Transverse colon (tissue), 4 donors: ENCODE data around the gene DNMT3L. TPM values are rescaled to one million over a fixed set of nuclear protein-coding genes. Genes with fewer than 3 reads are reported as not detected.
"Not testable (repeated sequence)": the region's sequence is repeated elsewhere in the genome, so short reads cannot be mapped to it uniquely, and the experiment has no call there.

ENCODE experiments used
- DNase-seq: peaks from one replicate; pipeline ENCODE4 v3.0.0-alpha.2; 2019
- H3K27ac ChIP-seq, 4 donors: fragments of 200-600 bp; sonication (generic); 2 replicates each; pipeline ENCODE4 v1.5.1; 2016 to 2018; ENCODE audit warnings: inconsistent platforms in 4 of 4
- H3K27me3 ChIP-seq: fragments of 200-600 bp; sonication (generic); 2 replicates; pipeline ENCODE4 v1.5.1; 2017; ENCODE audit warnings: inconsistent platforms
- H3K36me3 ChIP-seq, 4 donors: fragments of 200-600 bp; sonication (generic); 2 replicates each; pipeline ENCODE4 v1.5.1; 2017 to 2019; ENCODE audit warnings: inconsistent platforms in 4 of 4
- H3K4me1 ChIP-seq, 4 donors: fragments of 200-600 bp; sonication (generic); 2 replicates each; pipeline ENCODE4 v1.5.1; 2017 to 2020; ENCODE audit warnings: inconsistent platforms in 4 of 4
- H3K4me3 ChIP-seq, 4 donors: fragments of 200-600 bp; sonication (generic); 1 replicate in 1 of 4; 2 replicates in 3 of 4; pipeline versions ENCODE4 v1.5.1 to v1.6.1; 2017 to 2019; ENCODE audit warnings: inconsistent platforms in 4 of 4
- H3K9me3 ChIP-seq, 2 donors: fragments of 200-600 bp; sonication (generic); 2 replicates each; pipeline ENCODE4 v1.5.1; 2017 to 2019; ENCODE audit warnings: inconsistent platforms in 2 of 2
- WGBS, 2 donors: methylation state at CpG; one replicate each; pipeline ENCODE4 v1.1.5; 2018; ENCODE audit warnings: low coverage in 1 of 2; 5-methylcytosine and 5-hydroxymethylcytosine counted together
- in situ Hi-C, 4 donors: fragments of 200-750 bp; cut with MboI; loops; one replicate each; pipeline versions ENCODE4 v1.15.0 to v1.15.1; 2017; ENCODE audit warnings: low sequenced_read_pairs in 3 of 4, low pct_ligation_motif_present in 1 of 4, low pct_unique_long_range_greater_than_20kb in 1 of 4
- intact Hi-C: fragments of 100-400 bp; cut with DNase I; formaldehyde crosslinking; loops from one replicate; pipeline ENCODE4 v1.15.1; 2023; ENCODE audit warnings: low total_unique reads
- total RNA-seq, 4 donors: library from RNA; depleted of rRNA; stranded (reverse); fragments of >200 nt; gene quantifications; one replicate each; pipeline ENCODE4 v1.1.0, GENCODE V29; 2016

Gene DNMT3L
- total RNA-seq, 4 donors from 2014 or later: not detected

DNA sequence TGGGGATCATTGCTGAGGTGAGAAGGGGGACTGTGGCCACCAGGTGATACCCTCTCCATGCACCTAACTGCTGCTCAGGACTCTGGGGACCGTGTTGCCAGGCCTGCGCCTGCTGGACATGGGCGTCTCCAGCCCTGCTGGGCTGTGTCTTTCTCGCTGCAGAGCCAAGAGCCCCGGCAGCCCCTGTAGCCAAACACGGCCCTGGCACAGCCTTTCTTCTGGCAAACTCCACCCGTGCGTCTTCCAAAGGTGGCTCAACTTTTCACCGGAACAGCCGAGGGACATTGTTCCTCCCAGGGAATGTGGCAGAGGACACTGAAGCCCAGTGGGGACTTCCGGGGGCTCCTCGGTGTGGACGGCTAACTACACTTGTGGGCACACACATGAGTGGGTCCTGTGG lies 33.6 kb downstream of the DNMT3L start:
- H3K9me3 ChIP-seq, intact Hi-C loops, DNase-seq, H3K4me1 ChIP-seq, in situ Hi-C loops, H3K36me3 ChIP-seq, H3K4me3 ChIP-seq, H3K27ac ChIP-seq, H3K27me3 ChIP-seq: not testable (repeated sequence)
- WGBS, 2 donors: no CpG with 5 or more reads among the region's 13 CpGs

DNA sequence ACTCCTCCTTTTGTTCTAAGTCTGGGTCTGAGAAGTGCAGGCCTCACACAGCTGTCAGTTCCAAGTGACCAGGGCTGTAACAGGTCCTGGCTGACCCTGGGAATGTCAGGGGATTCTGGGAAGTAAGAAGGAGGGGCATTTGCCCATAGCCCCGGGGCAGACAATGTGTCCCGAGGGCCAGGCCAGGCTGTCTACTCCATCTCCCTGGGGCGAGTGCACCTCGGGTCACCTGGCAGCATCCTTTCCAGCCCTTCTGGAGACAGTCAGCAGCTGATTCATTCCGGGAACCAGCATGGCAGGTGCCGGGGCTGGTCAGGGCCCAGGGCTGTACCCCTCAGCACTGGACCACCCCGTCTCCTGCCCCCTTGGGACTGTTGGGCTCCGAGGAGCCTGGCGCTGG lies 34.1 kb downstream of the DNMT3L start:
- H3K4me1 ChIP-seq, H3K36me3 ChIP-seq, H3K9me3 ChIP-seq, in situ Hi-C loops, H3K27me3 ChIP-seq, DNase-seq, H3K4me3 ChIP-seq, intact Hi-C loops, H3K27ac ChIP-seq: not testable (repeated sequence)
- WGBS, 2 donors: no CpG with 5 or more reads among the region's 9 CpGs

DNA sequence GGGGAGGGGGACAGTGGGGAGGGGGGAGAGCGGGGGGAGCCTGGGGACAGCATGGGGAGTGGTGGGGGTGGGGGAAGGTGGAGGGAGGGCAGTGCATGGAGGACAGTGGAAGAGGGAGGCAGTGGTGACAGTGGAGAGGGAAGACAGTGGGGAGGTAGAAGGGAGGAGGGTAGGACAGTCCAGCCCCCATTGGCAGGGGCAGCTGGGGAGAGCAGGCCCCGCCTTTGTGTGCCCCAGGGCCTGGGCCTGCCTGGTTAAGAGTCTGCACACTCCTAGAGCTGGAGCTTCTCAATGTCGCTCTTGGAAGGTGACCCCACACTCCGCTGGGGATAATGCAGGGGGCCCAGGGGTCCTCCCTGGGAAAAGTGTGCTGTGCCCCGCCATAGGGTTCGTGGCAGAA lies 36.1 kb downstream of the DNMT3L start:
- H3K27ac ChIP-seq, in situ Hi-C loops, H3K4me1 ChIP-seq, H3K4me3 ChIP-seq, H3K36me3 ChIP-seq, H3K27me3 ChIP-seq, H3K9me3 ChIP-seq, intact Hi-C loops, DNase-seq: not testable (repeated sequence)
- WGBS, 2 donors: no CpG with 5 or more reads among the region's 6 CpGs

- intact Hi-C loops, H3K4me3 ChIP-seq, H3K36me3 ChIP-seq, DNase-seq, H3K27me3 ChIP-seq, H3K9me3 ChIP-seq, H3K27ac ChIP-seq, H3K4me1 ChIP-seq, in situ Hi-C loops: not testable (repeated sequence)
- WGBS, 2 donors: no CpG with 5 or more reads among the region's 5 CpGs
Observed at GRCh38 chr21:44223334-44223733, 38.4 kb downstream of the DNMT3L start.

DNA sequence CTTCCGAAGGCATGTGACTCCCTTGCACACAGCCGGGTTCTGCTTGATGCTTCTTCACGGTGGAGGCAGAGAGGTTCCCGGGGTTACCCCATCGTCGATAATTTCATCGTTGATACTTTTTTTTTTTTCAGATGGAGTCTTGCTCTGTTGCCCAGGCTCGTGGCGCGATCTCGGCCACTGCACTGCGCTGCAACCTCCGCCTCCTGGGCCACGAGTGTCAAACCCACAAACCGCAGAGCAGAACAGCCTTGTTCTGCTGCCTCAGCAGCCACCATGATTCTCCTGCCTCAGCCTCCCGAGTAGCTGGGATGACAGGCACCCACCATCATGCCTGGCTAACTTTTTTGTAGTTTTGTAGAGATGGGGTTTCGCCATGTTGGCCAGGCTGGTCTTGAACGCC lies 41.0 kb downstream of the DNMT3L start:
- H3K36me3 ChIP-seq, H3K9me3 ChIP-seq, intact Hi-C loops, DNase-seq, H3K27ac ChIP-seq, H3K4me3 ChIP-seq, in situ Hi-C loops, H3K4me1 ChIP-seq, H3K27me3 ChIP-seq: not testable (repeated sequence)
- no CpG with 5 or more reads among the region's 18 CpGs for WGBS, 2 donors

DNA sequence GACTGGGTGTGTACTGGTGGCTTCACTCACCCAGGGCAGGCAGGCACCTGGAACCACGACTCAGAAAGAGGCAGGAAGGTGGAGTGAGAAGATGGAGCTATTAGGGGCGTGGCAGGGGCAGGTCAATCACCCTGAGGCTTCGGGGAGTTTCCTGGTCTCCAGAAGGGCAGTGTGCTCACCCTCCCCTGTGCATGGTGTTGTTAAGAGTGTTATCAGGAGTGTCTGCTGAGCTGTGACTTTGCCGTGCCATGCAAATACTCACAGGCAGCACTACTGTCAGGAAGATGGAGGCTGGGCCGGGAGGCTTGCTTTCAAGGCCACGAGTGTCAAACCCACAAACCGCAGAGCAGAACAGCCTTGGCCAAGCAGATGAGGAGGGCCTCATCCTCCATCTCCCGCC lies 43.2 kb downstream of the DNMT3L start:
- WGBS, 2 donors: no CpG with 5 or more reads among the region's 8 CpGs

DNA sequence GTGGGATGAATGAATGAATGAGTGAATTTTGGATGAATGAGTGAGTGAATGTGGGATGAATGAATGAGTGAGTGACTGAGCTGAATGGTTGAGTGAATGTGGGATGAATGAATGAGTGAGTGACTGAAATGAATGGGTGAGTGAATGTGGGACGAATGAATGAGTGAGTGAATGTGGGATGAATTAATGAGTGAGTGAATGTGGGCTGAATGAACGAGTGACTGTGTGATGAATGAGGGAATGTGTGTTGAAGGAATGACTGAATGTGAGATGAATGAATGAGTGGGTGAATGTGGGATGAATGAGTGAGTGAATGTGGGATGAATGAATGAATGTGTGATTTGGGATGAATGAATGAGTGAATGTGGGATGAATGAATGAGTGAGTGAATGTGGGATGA lies 49.7 kb downstream of the DNMT3L start:
- H3K4me3 ChIP-seq, intact Hi-C loops, H3K27ac ChIP-seq, DNase-seq, in situ Hi-C loops, H3K36me3 ChIP-seq, H3K4me1 ChIP-seq, H3K9me3 ChIP-seq, H3K27me3 ChIP-seq: not testable (repeated sequence)
- 100% methylated on average over 1 of the region's 2 CpGs; no CpG with 5 or more reads in 1 of the 2 donors for WGBS, 2 donors

More for the DNA sequence above, 43.2 kb downstream of the DNMT3L start:
- H3K27ac ChIP-seq, H3K9me3 ChIP-seq, H3K4me1 ChIP-seq, in situ Hi-C loops, intact Hi-C loops, H3K27me3 ChIP-seq, H3K4me3 ChIP-seq, H3K36me3 ChIP-seq, DNase-seq: not testable (repeated sequence)

GRCh38 chr21:44211574-44211973 lies 50.1 kb downstream of the DNMT3L start:
- H3K4me3 ChIP-seq, H3K9me3 ChIP-seq, H3K4me1 ChIP-seq, H3K36me3 ChIP-seq, H3K27me3 ChIP-seq, DNase-seq, in situ Hi-C loops, H3K27ac ChIP-seq, intact Hi-C loops: not testable (repeated sequence)
- 83% methylated on average over 3 of the region's 3 CpGs; no CpG with 5 or more reads in 1 of the 2 donors for WGBS, 2 donors

DNA sequence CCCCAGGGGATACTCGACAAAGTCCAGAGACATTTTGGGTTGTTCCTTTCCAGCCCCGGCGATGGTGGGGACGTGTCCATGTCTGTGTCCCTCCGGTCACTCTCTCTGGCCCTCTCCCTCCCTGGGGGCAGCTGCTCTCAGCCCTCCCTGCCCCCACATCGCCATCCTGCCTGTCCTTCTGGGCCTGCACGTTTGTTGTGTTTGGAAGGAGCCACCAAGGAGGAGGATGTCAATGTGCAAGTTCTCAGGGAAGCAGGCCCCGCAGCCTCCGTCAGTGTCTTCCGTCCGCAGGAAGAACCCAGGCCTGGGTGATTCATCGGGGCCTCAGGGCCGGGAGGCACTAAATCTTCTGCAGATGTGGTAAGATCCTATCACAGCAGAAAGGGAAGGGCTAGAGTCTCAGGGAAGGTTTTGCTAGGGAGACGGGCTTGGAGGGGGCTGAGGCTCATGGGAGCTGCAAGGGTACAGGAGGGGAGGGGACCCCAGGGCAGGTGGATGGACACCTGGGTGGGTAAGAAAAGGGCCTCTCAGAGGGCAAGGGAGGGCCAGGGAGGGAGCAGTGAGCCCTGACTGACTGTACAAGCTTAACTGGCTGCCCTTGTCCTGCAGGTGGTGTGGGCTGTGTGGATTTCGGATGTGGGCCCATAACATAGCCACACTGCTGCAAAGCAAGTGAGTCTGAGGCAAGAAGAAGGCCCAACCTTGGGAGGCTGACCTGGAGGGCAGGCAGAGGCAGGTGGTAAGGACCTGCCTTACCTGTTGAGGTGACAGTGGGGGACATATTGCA lies 53.6 kb downstream of the DNMT3L start:
- H3K36me3 ChIP-seq, in situ Hi-C loops, H3K4me3 ChIP-seq, H3K27me3 ChIP-seq, intact Hi-C loops, H3K4me1 ChIP-seq, H3K9me3 ChIP-seq: not testable (repeated sequence)
- DNase-seq: peak; percentile 9
- no CpG with 5 or more reads among the region's 15 CpGs for WGBS, 2 donors
- H3K27ac ChIP-seq: peak overlapping the region in 1 of 4 donors; percentile 48

- in situ Hi-C loops, H3K4me1 ChIP-seq, H3K36me3 ChIP-seq, intact Hi-C loops, H3K4me3 ChIP-seq, H3K9me3 ChIP-seq, H3K27me3 ChIP-seq, H3K27ac ChIP-seq, DNase-seq: not testable (repeated sequence)
- WGBS, 2 donors: no CpG with 5 or more reads among the region's 33 CpGs
Observed at GRCh38 chr21:44206698-44207676, 54.7 kb downstream of the DNMT3L start.
